ENCODE measurements around the gene CTIF. TPM values are rescaled to one million over a fixed set of nuclear protein-coding genes. Genes with fewer than 3 reads are reported as not detected.

Gene CTIF
- polyA plus RNA-seq, 4 donors: 16.6 to 26.9 (median 22.9) TPM

GRCh38 chr18:48719974-48720654 is 181.3 kb downstream of the CTIF start:
- no peak for DNase-seq (ENCODE audit: low read depth in 4 of 4, low spot score in 2 of 4)

GRCh38 chr18:48720655-48721025 is 181.8 kb downstream of the CTIF start:
- DNase-seq (ENCODE audit: low read depth in 4 of 4, low spot score in 2 of 4): no peak

GRCh38 chr18:48721312-48721711 is 182.5 kb downstream of the CTIF start:
- DNase-seq (ENCODE audit: low read depth in 4 of 4, low spot score in 2 of 4): no peak

GRCh38 chr18:48723016-48723415 is 184.2 kb downstream of the CTIF start:
- no peak for DNase-seq (ENCODE audit: low read depth in 4 of 4, low spot score in 2 of 4)

- no peak for DNase-seq (ENCODE audit: low read depth in 4 of 4, low spot score in 2 of 4)
Observed at GRCh38 chr18:48723837-48724236, 185.0 kb downstream of the CTIF start.

- no peak for DNase-seq (ENCODE audit: low read depth in 4 of 4, low spot score in 2 of 4)
Observed at GRCh38 chr18:48724442-48724841, 185.6 kb downstream of the CTIF start.

GRCh38 chr18:48724939-48725338 is 186.1 kb downstream of the CTIF start:
- DNase-seq (ENCODE audit: low read depth in 4 of 4, low spot score in 2 of 4): no peak

- DNase-seq (ENCODE audit: low read depth in 4 of 4, low spot score in 2 of 4): no peak
Observed at GRCh38 chr18:48725562-48725961, 186.7 kb downstream of the CTIF start.

GRCh38 chr18:48727681-48728080 is 188.8 kb downstream of the CTIF start:
- no peak for DNase-seq (ENCODE audit: low read depth in 4 of 4, low spot score in 2 of 4)

- DNase-seq (ENCODE audit: low read depth in 4 of 4, low spot score in 2 of 4): no peak
Observed at GRCh38 chr18:48728204-48728833, 189.5 kb downstream of the CTIF start.

- no peak for DNase-seq (ENCODE audit: low read depth in 4 of 4, low spot score in 2 of 4)
Observed at GRCh38 chr18:48729404-48729803, 190.6 kb downstream of the CTIF start.

- DNase-seq (ENCODE audit: low read depth in 4 of 4, low spot score in 2 of 4): no peak
Observed at GRCh38 chr18:48730010-48730409, 191.2 kb downstream of the CTIF start.

GRCh38 chr18:48732767-48733424 is 194.1 kb downstream of the CTIF start:
- DNase-seq (ENCODE audit: low read depth in 4 of 4, low spot score in 2 of 4): no peak

GRCh38 chr18:48733643-48734253 is 194.9 kb downstream of the CTIF start:
- no peak for DNase-seq (ENCODE audit: low read depth in 4 of 4, low spot score in 2 of 4)

- no peak for DNase-seq (ENCODE audit: low read depth in 4 of 4, low spot score in 2 of 4)
Observed at GRCh38 chr18:48734460-48734859, 195.6 kb downstream of the CTIF start.

- no peak for DNase-seq (ENCODE audit: low read depth in 4 of 4, low spot score in 2 of 4)
Observed at GRCh38 chr18:48735080-48735676, 196.3 kb downstream of the CTIF start.

GRCh38 chr18:48735681-48736255 is 196.9 kb downstream of the CTIF start:
- DNase-seq (ENCODE audit: low read depth in 4 of 4, low spot score in 2 of 4): no peak

GRCh38 chr18:48736321-48737260 is 197.8 kb downstream of the CTIF start:
- no peak for DNase-seq (ENCODE audit: low read depth in 4 of 4, low spot score in 2 of 4)

GRCh38 chr18:48739266-48740067 is 200.6 kb downstream of the CTIF start:
- DNase-seq (ENCODE audit: low read depth in 4 of 4, low spot score in 2 of 4): no peak

Measured in left renal cortex interstitium (tissue), 4 donors.